HG03432 (cell line): ENCODE data around the gene WASHC2C.
"Not testable (repeated sequence)": the region's sequence is repeated elsewhere in the genome, so short reads cannot be mapped to it uniquely, and the experiment has no call there.

Experiments
- ATAC-seq: cut with Tn5 transposase; IDR thresholded peaks from one replicate; pipeline ENCODE4 v1.9.1; 2021; ENCODE audit warnings: mild to moderate bottlenecking, moderate library complexity; ENCODE audit not compliant: unreplicated experiment

Gene WASHC2C

GRCh38 chr10:45820107-45820830 lies 93.2 kb downstream of the WASHC2C start:
- not testable (repeated sequence) for ATAC-seq

GRCh38 chr10:45822918-45823317 lies 95.9 kb downstream of the WASHC2C start:
- not testable (repeated sequence) for ATAC-seq
